Head of caudate nucleus (tissue), 42 donors: ENCODE data around the gene BRF1.

Experiments
- DNase-seq, 42 donors: peaks; one replicate each; pipeline versions ENCODE4 v3.0.0 to v3.0.0-alpha.2; 2020 to 2021; ENCODE audit warnings: mixed read lengths in 7 of 42
- intact Hi-C: fragments of 100-400 bp; cut with DNase I; formaldehyde crosslinking; loops from one replicate; pipeline ENCODE4 v1.15.0; 2022

BRF1 gene

DNA sequence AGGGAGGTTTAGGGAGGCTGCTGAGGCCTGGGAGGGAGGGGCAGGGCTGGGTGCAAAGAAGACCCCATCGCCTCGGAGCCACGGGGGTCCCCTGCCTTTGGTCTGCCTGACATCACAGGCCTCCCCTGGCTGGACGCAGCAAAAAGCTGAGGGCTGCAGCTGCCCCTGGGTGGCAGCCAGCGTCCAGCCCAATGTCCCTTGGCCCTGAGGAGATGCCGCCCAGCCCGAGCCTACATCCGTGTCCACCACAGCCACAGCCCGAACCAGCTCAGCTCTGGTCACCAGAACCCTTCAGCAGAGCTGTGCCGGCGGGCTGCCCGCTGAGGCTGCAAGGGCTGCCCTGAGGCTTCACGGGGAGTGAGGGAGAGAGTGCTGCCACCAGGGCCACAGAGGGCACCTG is 121.6 kb downstream of the BRF1 start:
- intact Hi-C loops, result no loop called here
- no peak for DNase-seq

DNA sequence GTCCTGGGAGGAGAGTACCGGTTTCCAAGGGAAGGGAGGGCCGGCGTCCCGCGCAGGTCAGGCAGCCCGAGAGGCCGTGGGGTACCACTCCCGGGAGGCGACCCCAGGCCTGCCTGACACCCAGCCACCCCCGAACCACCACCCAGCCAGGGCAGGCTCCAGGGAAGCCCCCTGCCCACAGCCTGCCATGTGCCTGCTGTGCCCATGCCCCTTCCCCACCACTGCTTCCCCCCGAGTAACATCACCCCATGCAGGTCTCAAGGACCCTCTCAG is 122.0 kb downstream of the BRF1 start:
- intact Hi-C loops, result no loop called here
- no peak for DNase-seq

DNA sequence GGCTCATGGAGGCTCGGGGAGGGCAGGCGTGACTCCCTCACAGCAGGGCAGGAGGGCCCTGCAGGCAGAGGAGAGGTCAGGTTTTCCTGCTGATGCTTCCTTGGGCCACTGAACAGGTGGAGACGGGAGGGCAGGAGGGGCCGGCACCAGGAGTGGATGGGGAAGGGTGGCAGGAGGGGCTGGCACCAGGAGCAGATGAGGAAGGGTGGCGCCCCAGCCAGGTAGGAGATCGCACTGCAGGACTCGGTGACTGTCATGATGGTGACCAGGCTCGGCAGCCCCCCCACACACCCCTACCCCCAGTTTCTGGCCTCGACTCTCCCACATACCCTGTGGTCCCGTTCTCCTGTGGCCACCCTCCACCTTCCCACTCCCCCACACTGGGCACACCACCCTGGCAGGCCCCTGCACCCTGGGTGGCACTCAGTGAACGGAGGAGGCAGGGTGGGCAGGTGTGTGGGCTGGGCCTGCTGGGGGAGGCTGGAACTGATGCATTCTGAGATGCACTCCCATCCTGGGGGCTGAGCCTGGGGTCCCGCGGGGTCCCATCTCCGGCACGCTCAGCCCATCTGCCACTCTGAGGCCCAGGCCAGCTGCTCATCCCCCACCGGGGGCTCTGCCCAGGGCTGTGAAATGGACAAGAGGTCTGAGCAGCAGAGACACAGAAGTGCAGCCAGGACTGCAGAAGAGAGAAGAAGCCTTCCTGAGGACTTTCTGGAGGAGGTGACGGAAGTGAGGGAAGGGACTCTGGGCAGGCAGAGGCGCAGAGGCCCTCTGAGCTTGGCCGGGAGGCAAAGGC is 122.5 kb downstream of the BRF1 start:
- intact Hi-C loops, result no loop called here
- no peak for DNase-seq

DNA sequence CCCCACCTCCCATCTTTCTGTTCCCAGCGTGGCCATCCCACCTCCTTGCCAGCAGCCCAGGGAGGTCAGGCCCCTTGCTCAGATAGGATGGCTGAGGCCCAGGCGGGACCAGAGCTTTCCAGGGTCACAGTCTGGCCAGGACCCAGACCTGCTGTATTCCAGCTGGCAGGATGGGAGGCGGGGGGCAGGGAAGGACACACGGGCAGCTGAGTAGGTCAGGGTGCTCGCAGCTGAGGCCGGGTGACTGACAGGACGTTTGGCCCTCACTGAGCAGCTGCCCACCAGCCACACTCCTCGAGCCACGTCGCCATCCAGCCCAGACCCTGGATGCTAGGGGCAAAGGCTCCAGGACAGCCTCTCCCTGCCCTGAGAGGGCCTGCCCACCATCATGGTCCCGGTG is 123.7 kb downstream of the BRF1 start:
- no peak for DNase-seq
- intact Hi-C loops, result no loop called here

DNA sequence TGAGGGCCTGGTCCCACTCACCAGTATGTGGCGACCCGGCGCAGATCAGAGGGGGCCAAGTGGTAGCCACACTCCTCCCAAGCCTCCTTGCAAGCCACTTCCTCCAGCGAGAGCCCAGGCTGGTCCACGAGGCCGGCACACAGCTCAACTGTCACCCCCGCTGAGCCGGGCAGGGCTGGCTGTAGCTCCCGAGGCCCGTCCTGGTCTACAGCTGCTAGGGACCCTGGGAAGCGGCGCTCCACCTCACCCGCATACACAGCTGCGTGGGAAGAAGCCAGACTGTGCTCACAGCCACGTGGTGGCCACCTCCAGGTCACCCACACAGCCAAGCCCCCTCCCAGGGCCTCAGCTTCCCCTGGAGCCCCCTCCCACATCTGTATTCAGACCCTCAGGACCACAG is 124.3 kb downstream of the BRF1 start:
- intact Hi-C loops, result no loop called here

DNA sequence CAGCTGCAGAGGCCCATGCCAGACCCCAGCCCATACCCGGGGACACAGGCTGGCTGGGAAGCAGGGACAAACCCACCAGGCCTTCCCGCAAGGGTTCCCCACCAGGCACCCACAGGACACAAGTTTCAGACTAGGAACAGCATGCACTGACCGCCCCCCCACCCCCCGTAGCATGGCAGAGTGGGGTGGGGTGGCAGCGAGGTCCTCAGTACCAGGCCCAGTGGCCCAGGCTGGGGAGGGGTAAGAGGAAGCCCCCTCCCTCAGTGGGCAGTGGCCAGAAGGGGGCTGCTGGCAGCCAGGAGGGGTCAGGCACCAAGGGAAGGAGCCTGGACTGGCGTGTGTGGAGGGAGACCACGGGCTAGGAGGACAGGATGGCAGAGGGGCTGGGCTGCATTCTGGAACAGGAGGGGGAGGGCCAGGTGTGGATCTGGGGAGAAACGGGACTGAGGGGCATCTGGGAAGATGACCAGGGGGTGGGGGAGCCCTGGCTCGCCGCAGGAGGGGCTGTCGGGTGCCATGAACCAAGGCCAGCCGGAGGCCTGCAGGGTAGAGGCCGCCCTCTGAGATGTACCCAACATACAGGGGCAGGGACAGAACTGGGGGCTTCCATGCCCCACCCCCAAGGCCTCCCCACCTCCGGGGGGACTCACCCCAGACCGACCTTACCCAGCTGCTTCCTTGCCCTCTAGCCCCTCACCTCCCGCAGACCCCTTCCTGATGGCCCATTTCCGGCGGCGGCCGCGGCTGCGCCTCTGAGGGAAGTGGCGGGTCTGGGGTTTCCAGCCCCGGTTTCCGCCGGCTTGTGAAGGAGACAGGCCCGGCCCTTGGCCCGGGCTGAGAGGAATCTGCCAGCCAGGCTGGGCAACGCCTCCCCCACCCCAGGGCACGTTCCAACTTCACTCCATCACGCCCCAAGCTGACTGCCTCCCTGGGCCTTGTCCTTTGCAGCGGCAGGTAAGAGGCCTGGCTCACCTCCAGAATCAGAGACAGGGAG is 126.6 kb downstream of the BRF1 start:
- intact Hi-C loops, result no loop called here
- peak in 2 of 42 donors; percentile 34 to 53 for DNase-seq

More for the DNA sequence above, 124.3 kb downstream of the BRF1 start:
- DNase-seq, result no peak

DNA sequence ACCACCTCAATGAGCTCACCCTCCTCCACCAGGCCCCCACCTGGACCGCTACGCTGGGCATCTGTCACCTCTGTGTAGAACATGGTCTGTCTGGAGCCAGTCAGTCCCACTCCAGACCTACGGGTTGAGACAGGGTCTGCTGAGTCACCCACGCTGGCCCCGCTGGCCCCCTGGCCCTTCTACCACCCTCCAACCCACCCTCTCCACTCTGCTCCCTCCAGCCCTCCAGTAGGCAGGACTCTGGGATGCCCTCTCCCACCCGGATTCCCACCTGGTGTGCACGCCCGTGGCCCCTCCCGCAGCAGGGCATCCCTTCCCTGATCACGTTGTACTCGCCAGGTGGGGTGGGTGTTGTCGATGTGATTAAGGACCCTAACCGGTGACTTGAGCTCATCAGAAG is 127.7 kb downstream of the BRF1 start:
- intact Hi-C loops, result no loop called here
- no peak for DNase-seq

DNA sequence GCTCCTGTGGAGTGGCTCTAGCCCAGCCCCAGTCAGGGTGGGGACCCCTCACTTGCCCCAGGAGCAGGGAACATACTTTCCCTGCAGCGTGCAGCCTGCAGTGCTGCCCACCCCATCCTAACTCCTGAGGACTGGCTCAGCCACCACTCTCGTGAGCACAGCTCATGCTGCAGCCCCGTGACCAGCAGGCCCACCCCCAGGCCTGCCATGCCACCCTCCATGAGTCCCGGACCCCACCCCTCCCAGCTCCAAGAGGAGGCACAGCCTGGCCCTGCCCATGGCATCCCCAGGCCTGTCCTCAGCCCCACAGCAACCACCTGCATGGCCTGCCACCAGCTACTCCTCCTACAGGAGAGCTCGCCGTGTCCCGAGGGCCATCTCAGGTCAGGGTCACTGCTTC is 128.3 kb downstream of the BRF1 start:
- DNase-seq, result no peak
- intact Hi-C loops, result no loop called here

DNA sequence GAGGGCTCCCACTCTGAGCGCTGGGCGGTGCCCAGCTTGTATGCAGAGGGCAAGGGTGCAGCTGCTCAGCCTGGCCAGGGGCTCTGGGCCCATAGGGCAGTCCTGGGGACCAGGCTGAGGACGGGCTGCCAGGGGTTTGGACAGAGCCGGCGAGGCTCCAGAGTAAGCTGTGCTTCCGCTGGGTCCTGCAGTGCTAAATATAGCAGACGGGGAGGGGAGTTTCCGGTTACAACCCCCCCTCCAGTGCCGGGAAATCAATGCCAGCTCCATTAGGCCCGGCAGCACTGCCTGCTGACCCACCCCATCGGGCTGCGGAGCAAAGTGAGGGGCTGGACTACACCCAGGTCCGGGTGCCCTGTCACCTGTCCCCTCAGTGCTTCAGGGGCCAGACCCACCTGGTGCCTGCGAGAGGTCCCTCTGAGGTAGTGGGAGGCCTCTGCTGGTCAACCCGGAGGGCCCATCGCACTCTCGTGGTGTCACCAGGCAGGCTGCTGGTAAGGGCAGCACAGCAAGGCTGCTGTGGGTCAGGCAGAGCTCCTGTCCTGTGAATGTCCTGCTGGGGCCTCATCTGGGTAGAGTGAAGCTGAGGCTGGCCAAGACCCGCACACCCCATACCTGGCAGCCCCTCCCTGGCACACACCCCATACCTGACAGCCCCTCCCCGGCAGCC is 129.7 kb downstream of the BRF1 start:
- intact Hi-C loops, result no loop called here
- no peak for DNase-seq

DNA sequence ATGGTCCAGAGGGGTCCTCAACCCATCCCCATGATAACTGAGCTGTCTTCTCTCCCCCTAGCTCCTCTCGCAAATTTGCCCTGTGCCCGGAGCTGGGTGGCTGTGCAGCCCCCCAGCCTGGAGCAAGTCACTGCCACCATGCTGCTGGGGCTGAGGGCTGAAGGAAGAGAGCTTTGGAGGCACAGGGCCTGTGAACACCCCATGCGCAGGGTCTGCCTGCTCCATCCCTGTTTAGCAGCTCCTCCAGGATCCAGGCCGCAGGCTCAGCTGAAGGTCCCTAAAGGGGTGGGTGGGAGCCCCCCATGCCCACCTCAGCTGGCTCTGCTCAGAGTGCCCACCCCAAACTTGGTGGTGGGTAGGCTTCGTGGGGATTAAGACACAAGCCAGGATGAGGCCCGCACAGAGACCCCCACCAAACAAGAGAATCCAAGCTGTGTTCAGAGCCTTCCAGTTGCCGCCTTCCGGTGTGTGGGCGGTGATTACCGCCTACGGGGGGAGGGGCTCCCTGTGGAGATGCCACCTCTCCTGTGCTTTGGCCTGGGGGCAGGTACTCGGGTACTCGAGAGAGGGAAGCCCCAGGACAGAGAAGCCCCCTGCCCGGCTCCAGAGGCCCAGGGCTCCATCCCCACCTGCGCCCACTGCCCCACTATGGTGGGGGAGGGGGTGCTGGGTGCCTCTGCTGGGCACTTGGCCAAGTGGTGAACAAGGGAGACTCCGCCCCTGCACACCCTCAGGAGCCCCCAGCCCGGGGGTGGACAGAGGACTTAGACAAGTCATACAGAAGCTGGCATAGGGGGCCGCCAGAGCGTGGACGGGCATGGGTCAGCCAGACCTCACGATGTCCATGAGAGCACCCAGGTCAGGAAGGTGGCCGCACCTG is 130.8 kb downstream of the BRF1 start:
- intact Hi-C loops, result loop anchor here (5.0 kb wide), 1 partner anchor 78 kb away; no protein-coding TSS in a partner anchor
- no peak for DNase-seq

DNA sequence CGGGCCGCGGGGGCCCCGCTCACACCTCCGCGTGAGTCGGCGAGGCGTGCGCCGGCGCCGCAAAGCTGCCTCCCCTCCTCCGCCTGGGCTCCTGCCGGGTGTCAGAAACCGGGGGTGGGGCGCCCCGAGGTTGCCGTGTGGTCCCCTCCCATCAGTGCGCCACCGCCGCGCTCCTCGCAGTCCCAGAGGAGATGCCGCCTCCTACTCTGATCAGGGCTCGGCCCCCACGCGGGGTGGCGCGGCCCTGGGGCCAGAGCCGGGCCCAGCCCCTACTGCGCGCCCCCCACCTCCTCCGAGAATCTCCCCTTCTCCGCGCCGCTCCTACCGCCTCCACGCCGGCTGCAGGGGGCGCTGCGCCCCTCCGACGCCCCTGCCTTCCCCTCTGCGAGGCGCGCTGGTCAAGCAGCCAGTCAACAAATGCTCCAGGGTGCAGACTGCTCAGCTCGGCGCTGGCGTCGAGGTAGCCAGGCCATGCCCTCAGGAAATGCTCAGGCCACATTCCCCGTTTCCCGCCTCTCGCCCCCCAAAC is 131.8 kb downstream of the BRF1 start:
- intact Hi-C loops, result loop anchor here (5.0 kb wide), 1 partner anchor 77 kb away; no protein-coding TSS in a partner anchor
- DNase-seq, result peak in 30 of 42 donors; percentile 16 to 74 (median 54)

DNA sequence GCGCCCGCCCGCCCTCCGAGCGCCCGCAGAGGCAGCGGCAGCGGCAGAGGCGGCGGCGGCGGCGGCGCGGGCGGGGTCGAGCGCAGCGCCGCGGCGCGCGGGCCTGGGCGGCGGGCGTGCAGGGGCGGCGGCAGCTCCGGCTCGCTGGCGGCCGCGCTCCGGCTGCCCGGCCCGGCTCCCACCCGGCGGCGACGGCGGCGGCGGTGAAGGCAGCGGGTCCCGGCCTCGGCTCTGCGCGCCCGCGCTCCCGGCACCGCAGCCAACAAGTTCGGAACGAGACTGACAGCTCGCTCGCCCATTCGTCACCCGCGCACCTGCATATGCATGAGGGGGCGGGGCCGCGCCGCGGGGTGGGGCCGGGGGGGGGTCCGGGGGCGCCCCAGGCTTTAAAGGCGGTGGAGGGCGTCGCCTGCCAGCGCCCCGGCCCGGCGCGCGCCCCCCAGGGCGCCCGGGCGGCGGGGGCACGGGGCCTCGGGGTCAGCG is 132.3 kb downstream of the BRF1 start, which contains the start of gene JAG2:
JAG2 (minus strand) TSS at position 281 of the 483 bp plus-strand sequence. CDS start 356 bp downstream, outside the sequence.
- intact Hi-C loops, result loop anchor here (5.0 kb wide), 1 partner anchor 76 kb away; no protein-coding TSS in a partner anchor
- DNase-seq, result peak in 41 of 42 donors; percentile 16 to 82 (median 64)

DNA sequence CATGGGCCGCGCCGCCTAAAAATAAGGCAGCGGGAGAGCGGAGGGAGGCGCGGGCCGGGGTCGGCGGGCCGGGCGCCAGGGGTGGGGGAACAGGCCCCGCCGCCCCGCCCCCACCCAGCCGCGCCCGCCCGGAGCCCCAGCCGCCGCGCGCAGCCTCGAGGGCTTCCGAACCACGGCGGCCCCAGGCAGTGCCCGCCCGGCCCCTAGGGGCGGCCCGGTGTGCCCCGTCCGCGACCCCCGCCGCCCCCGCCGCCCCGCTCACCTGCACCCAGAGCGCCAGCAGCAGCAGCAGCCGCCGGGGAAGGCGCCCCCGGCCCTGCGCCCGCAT is 132.7 kb downstream of the BRF1 start:
- intact Hi-C loops, result loop anchor here (5.0 kb wide), 1 partner anchor 76 kb away; no protein-coding TSS in a partner anchor
- DNase-seq, result no peak

DNA sequence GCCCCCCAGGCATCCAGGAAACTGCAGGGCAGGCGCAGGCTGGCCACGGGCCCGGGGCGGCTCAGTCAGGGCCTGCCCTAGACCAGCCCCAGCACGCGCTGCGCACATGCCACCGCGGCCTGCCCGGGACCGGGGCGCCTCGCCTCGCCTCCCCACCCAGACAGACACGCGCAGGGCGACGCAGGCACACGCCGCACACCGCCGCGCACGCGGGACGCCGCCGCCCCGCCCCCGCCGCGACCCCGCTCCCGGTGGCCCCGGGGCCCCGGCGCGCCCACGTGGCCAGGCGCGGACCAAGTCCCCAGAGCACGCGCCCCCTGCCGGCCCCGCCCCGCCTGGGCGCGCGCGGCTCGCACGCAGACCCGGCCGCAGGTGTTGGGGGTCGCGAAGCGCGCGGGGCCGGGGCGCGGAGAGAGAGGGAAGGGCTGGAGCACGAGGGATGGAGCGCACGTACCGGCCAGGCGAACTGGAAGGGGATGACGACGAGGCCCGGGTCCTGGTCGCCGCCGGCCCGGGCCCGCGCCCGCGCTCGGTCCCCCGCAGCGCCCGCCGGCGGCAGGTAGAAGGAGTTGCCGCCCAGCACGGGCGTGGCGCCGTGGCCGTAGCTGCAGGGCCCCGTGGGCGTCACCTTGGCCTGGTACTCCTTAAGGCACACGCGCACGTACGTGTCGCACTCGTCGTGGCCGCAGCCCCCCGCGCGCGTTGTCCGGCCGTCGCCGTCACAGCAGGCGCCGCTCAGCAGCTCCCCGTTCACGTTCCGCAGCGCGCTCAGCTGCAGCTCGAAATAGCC is 133.3 kb downstream of the BRF1 start:
- intact Hi-C loops, result loop anchor here (5.0 kb wide), 1 partner anchor 75 kb away; no protein-coding TSS in a partner anchor
- DNase-seq, result peak in 2 of 42 donors; percentile 28 to 30

DNA sequence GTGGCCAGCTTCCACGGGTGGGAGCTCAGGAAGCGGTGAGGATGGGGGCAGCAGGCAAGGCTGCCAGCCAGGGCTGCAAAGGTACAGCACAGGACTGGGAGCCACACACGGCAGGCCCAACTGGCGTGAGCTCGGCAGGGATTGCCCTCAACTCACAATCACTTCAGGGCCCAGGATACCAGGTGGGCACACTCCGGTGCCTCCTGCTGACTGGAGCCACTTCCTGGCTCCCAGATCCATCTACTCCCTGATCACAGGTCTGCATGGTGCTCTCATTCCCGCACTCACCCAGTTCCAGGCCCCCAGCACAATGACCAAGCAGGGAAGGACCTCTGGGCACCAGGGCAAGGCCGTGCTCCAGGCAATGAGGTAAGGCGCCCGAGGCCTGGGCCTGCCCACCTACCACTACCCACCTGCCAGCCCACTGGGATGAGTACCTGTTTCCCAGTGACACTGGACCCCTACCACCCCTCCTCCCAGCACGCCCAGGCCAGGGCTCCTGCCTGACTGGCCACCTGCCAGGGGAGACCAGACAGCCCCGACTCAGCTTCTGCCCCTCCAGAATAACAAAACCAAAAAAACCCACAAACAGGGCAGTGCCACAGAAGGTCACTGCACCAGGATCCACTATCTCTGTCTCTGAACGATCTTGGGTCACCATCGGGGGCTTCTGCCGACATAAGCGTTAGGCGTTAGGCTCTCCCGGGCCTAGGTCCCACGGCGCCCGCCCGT is 134.1 kb downstream of the BRF1 start:
- intact Hi-C loops, result loop anchor here (5.0 kb wide), 1 partner anchor 74 kb away; no protein-coding TSS in a partner anchor
- DNase-seq, result no peak

DNA sequence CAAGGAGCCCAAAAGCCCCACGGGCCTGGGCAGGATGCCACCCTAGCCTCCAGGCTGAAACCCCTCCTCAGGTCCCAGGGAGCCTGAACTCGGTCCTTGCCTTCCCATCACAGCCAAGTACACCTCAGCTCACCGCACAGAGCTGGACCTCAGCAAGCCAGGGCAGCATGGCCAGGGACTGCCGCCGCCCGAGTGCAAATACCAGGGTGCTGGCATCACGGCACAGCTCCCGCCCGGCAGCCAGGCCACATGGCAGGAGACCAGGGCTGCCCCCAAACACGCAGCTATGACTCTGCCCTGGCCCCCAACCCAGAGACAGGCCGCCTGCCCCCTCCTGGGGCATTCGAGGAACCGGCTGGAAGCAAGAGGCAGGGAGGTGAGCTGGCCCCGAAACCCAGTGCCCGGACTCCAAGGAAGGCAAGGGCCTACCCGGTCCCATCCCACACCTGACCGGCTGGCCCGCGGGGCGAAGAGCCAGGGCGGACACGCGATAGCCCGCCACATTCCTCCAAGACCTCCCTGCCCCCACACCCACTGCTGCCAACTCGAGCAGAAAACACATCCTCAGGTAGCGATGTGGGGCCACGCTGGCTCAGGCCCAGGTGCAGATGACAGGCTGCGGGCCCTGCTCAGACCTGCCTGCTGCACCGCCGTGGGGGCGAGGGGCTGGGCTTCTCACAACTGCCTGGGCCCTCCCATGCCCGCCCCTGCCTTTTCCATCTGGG is 134.9 kb downstream of the BRF1 start:
- intact Hi-C loops, result loop anchor here (5.0 kb wide), 1 partner anchor 74 kb away; no protein-coding TSS in a partner anchor
- no peak for DNase-seq
